Breast epithelium (tissue), 3 donors: ENCODE data around the gene NAMPT.

ENCODE experiments used
- CTCF ChIP-seq, 3 donors: fragments of 450-650 bp; IDR thresholded peaks; one replicate each; pipeline ENCODE4 v1.5.1; 2016 to 2017; ENCODE audit warnings: antibody characterized with exemption in 3 of 3, mild to moderate bottlenecking in 3 of 3, moderate library complexity in 3 of 3
- POLR2A ChIP-seq: fragments of 450-650 bp; IDR thresholded peaks from one replicate; pipeline ENCODE4 v1.6.1; 2016; ENCODE audit warnings: antibody characterized with exemption, mild to moderate bottlenecking, moderate library complexity
- POLR2AphosphoS5 ChIP-seq, 3 donors: sonication (generic); formaldehyde crosslinking; IDR thresholded peaks; one replicate each; pipeline ENCODE4 v1.6.1; 2017; ENCODE audit warnings: antibody characterized with exemption in 3 of 3

- no peak for TF ChIP-seq CTCF (IDR thresholded peaks at IDR 0.05)
- TF ChIP-seq POLR2AphosphoS5 (IDR thresholded peaks at IDR 0.05), result no peak
- TF ChIP-seq POLR2A, result no peak
Observed at GRCh38 chr7:106294334-106294733, 9.6 kb upstream of the NAMPT start.
